Measurements from ENCODE around the gene NUP155.
"Not testable (repeated sequence)": the region's sequence is repeated elsewhere in the genome, so short reads cannot be mapped to it uniquely, and the experiment has no call there.

The NUP155 gene

DNA sequence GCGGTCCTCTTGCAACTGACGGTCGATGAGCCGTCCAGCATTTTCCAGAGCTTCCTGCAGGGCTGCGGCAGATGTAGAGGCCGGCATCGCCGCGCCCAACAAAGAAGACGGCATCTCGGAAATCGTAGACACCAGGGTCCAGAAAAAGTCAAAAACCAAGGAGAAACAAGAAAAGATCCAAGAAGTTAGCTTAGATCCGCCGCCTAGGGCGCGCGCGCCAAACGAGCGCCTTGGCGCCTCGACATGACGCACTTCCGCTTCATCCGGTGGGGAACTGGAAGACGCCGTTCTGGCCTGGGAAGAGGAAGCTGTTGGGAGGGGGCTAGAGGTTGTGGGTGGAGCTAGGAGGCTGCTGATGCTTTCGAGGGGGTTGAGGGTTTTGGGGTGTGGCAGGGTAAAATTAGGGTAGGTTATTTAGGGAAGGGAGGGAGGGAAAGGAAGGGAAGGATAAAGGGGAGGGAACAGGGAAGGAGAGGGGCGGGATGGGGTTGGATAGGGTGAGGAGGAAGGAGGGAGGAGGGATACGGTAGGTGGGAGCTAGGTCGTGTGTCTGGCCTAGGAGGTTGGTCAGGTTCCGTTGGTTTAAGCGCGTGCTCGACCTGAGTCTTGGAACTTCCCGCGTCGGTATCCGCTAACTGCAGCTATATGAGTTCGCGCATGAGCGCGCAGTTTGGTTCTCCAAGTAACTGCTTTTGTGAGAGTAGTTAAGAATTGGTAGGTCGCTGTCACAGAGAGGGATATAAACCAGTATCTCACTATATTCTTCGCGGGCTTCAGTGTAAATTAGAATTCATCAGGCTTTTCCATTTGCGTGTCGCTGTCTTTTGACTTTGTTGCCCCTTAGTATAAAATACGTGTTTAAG lies at the start of gene NUP155:
NUP155 (minus strand) TSS at position 243 of the 863 bp plus-strand sequence; CDS start at position 114, 129 bp downstream.
- DNase-seq (ENCODE audit: low read depth, low spot score) = peak; percentile 97

DNA sequence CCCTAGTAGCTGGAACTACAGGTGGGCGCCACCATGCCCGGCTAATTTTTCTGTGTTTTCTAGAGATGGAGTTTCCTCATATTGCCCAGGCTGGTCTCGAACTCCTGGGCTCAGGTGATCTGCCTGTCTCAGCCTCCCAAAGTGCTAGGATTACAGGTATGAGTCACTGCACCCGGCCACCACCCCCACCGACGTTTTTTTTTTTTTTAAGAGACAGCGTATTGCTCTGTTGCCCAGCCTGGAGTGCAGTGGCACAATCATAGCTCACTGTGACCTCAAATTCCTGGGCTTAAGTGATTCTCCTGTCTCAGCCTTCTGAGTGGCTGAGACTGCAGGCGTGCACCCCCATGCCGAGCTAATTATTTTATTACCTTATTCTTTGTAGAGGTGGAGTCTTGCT lies 46.4 kb upstream of the NUP155 start:
- DNase-seq (ENCODE audit: low read depth, low spot score) = no peak

DNA sequence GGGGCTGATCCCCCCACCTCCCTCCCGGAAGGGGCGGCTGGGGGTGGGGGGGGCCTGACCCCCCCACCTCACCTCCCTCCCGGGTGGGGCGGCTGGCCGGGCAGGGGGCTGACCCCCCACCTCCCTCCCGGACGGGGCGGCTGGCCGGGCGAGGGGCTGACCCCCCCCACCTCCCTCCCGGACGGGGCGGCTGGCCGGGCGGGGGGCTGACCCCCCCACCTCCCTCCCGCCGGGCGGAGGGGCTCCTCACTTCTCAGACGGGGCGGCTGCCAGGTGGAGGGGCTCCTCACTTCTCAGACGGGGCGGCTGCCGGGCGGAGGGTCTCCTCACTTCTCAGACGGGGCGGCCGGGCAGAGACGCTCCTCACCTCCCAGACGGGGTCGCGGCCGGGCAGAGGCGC lies 44.5 kb upstream of the NUP155 start:
- not testable (repeated sequence) for DNase-seq (ENCODE audit: low read depth, low spot score)

DNA sequence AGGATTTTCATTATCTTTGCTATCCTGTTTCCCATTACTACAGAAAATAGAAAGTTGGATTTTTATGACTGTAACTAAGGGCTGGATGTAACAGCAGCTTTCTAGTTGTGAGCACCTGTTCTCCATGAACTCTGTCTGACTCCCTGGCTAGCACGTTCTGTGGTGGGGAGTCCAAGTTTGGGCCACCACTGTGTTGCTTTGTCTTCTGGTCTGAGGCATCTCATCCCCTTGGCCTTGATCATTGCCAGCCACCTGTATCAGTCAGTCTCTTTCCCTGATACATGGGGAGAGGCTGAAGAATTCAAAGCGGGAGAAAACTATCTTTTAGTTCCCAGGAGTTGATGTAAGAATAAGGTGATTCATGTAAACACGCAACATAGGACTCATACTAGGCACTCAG lies 41.6 kb upstream of the NUP155 start:
- DNase-seq (ENCODE audit: low read depth, low spot score) = no peak

DNA sequence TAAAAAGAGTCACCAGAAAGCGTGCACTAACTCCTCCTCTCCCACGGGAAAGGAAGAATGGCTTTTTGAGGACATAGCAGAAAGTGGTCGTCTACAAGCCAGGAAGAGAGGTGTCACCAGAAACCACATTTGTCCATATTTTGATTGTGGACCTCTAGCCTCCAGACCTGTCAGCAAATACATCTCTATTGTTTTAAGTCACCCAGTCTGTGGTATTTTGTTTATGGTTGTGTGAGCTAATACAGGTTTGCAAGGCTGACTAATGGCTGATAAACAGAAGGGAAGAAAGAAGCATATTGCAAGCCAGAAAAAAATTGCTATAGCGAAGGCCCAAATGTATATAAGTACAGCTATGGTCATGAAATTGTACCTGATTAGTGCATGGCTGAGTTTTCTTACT lies 29.6 kb upstream of the NUP155 start:
- DNase-seq (ENCODE audit: low read depth, low spot score) = no peak

DNA sequence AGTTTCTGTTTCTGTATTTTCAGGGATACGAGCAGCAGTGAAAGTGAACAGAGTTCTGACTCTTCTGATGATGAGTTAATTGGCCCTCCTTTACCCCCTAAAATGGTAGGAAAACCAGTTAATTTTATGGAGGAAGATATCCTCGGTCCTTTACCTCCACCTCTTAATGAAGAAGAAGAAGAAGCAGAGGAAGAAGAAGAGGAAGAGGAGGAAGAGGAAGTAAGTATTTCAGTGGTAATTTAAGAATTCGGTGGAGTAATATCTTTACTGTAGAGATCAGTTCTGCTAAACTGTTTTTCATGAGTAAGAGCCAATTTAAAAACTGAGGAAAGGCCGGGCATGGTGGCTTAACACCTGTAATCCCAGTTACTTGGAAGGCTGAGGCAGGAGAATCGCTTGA lies 25.4 kb upstream of the NUP155 start:
- no peak for DNase-seq (ENCODE audit: low read depth, low spot score)

DNA sequence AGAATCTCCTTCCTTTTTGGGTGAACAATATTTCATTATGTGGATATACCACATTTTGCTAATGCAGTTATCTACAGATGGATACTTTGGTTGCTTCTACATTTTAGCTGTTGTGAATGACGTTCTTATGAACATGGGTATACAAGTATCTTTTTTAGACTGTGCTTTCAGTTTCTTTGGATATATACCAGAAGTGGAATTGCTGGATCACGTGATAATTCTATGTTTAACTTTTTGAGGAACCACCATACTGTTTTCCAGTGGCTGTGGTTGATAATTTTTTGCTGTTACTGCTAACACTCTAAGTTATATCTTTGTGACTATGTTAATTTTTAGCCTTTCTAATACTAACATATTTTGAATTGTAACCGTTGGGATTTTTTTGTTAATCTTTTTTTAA lies 20.7 kb upstream of the NUP155 start:
- DNase-seq (ENCODE audit: low read depth, low spot score) = no peak

DNA sequence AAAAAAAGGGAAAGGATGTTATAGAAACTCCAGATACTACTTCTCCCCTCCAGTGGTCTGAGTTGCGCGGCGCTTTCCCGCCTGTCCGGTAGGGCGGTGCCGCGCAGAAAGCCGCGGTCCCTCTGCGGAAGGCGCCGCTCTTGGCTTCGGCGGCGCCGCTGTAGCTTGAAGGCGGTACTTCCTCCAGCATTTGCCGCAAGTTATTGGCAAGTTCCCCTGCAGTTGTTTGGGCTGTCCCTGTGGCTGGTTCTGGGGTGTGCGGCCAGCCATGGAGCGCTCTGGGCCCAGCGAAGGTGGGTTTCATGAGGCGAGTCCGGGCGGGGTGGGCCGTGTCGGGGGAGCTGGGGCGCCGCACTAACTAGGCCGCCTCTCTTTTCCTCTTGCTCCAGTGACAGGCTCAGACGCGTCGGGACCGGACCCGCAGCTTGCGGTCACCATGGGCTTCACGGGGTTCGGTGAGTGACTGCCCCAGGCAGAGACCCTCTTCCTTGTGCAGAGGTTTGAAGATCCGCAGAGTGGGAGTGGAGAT lies 8.3 kb upstream of the NUP155 start, which contains the start of gene WDR70:
WDR70 (plus strand) TSS at position 219 of the 529 bp plus-strand sequence; CDS start at position 269, 50 bp downstream.
- peak; percentile 78 for DNase-seq (ENCODE audit: low read depth, low spot score)

DNA sequence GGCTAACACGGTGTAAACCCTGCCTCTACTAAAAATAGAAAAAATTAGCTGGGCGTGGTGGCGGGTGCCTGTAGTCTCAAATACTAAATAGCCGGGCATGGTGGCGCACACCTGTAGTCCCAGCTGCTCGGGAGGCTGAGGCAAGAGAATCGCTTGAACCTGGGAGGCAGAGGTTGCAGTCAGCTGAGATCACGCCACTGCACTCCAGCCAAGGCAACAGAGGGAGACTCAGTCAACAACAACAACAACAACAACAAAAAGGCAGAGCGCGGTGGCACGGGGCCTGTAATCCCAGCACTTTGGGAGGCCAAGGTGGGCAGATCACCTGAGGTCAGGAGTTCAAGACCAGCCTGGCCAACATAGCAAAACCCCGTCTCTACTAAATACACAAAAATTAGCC lies 7.2 kb upstream of the NUP155 start:
- not testable (repeated sequence) for DNase-seq (ENCODE audit: low read depth, low spot score)

DNA sequence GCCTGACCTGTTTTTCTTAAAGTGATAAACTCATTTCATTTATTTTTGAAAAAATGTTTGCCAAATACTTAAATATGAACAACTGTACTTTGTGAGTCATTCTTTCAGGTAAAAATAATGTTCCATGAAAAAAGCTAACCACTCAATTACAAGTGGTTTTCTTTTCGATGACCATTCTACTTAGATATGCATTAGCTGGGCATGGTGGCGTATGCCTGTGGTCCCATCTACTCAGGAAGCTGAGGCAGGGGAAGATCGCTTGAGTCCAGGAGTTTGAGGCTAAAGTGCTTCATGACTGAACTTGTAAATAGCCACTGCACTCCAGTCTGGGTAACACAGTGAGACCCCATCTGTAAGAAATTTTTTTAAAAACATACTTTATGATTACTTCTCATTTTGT lies 4.2 kb upstream of the NUP155 start:
- DNase-seq (ENCODE audit: low read depth, low spot score) = no peak

DNA sequence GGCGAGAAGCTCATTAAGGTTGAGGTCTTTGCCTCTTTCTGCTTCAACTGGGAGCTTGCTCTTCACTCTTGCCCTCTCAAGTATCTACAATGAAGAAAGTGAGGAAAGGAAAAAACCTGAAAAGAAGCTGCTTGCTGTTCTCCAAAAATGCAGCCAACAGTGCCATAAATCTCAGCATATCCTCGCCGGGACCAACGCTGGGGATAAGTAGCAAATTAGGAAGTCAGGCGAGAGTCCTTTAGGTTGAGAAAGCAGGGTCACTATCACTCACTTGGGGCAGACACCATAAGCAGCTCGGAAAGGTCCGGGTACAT lies 399 bp downstream of the NUP155 start:
- DNase-seq (ENCODE audit: low read depth, low spot score) = no peak

DNA sequence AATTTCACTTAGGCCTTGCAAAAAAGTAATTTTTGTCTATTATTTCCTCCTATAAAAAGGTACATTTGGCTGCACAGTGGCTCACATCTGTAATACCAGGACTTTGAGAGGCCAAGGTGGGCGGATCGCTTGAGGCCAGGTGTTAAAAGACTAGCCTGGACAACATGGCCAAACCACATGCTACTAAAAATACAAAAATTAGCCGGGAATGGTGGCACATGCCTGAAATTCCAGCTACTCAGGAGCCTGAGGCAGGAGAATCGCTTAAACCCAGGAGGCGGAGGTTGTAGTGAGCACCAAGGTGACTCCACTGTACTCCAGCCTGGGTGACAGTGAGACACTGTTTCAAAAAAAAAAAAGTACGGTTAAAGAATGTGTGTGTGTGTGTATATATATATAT lies 15.7 kb downstream of the NUP155 start:
- no peak for DNase-seq (ENCODE audit: low read depth, low spot score)

DNA sequence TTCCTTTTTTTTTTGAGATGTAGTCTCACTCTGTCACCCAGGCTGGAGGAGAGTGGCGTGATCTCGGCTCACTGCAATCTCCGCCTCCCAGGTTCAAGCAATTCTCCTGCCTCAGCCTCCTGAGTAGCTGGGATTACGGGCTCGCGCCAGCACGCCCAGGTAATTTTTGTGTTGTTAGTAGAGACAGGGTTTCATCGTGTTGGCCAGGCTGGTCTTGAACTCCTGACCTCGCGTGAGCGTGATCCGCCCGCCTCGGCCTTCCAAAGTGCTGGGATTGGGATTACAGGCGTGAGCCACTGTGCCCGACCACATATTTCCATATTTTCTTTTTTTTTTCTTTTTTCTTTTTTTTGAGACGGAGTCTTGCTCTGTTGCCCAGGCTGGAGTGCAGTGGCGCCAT lies 28.2 kb downstream of the NUP155 start:
- DNase-seq (ENCODE audit: low read depth, low spot score) = not testable (repeated sequence)

DNA sequence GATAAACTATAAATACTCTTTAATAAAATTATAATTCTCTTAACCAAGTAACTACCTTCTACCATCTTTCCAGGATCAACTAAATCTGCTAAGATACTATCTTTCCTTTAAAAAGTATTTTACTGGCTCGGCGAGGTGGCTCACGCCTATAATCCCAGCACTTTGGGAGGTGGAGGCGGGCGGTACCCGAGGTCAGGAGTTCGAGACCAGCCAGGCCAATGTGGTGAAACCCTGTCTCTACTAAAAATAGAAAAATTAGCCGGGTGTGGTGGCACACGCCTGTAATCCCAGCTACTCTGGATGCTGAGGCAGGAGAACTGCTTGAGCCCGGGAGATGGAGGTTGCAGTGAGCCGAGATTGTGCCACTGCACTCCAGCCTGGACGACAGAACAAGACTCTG lies 36.2 kb downstream of the NUP155 start:
- DNase-seq (ENCODE audit: low read depth, low spot score) = not testable (repeated sequence)

DNA sequence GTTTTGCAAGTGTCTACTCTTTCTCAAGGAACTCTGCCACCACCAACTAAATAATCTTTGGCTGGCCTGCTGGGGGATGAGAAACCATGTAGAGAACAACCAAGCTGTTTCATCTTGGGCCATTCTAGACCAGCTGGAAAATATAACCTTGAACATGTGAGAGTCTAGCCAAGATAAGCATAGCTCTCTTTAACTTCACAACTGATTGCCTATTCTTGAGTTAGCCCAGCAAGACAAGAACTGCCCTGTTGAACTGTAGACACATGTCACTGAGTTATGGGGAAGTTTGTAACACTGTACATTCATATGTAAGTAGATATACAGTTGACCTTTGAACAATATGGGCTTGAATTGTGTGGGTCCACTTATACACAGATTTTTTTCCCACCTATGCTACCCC lies 44.4 kb downstream of the NUP155 start:
- no peak for DNase-seq (ENCODE audit: low read depth, low spot score)

DNA sequence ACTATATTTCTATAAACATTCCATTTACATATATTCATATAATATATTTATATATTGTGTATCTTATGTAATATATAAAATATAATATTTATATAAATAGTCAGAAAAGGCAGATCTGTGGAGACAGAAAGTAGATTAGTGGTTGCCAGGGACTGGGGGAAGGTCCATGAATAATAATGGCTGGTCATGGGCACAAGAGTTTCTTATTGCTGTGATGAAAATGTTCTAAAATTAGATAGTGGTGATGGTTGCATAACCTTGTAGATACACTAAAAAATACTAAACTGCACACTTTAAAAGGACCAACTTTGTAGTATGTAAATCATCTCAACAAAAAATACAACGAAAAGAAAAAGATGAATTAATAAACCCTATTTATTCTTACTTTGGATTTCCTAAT lies 47.3 kb downstream of the NUP155 start:
- DNase-seq (ENCODE audit: low read depth, low spot score) = no peak

DNA sequence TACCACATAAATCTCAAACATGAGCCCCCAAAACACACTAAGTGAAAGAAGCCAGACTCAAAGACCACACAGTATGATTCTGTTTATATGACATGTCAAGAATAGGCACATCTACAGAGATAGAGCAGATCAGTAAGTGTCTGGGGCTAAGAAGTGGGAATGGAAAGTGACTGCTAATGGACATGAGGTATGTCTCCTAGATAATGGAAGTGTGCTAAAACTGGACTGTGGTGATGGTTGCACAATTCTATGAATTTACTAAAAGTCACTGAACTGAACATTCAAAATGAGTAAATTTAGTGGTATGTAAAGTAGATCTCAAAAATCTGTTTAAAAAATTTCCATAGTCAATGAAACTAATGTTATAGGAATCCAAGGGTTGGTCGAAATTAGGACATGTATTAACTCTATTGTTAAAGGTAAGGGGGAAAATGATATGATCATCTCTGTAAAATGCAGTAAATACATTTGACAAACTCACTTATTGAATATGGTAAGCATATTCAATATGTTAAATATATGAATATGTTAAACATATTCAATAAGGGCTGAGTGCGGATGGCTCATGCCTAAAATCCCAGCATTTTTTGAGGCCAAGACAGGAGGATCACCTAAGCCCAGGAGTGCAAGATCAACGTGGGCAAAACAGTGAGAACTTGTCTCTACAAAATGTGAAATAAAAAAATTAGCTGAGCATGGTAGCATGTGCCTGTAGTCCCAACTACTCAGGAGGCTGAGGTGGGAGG lies 51.7 kb downstream of the NUP155 start:
- no peak for DNase-seq (ENCODE audit: low read depth, low spot score)

DNA sequence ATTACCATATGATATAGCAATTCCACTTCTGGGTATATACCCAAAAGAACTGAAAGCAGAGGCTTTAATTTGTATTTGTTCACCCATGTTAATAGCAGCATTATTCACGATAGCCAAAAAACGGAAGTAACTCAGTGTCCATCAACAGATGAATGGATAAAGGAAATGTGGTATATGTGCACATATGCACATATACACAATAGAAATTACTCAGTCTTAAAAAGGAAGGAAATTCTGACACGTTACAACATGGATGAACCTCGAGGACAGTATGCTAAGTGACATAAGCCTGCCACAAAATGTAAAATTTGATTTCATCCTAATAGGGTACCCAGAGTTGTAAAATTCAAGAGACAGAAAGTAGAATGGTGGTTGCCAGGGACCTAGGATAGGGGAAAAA lies 54.9 kb downstream of the NUP155 start:
- no peak for DNase-seq (ENCODE audit: low read depth, low spot score)

DNA sequence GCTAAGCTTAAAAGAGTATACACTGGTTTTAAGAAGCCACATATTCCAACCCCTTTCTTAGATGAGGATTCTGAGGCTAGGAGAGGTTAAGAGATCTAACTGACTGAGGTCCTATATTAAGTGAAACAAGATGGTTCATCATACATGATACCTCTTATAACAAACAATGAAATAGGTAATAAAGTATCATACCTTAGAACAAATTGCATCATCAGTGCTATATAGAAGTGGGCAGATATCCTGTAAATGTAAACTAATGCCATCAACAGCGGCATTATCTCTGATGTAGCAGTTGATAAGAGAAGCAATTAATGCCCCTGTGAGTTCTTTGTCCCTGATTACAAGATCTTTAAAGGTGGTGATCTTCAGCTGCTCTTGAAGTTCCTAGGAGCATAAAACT lies 60.5 kb downstream of the NUP155 start:
- DNase-seq (ENCODE audit: low read depth, low spot score) = no peak

DNA sequence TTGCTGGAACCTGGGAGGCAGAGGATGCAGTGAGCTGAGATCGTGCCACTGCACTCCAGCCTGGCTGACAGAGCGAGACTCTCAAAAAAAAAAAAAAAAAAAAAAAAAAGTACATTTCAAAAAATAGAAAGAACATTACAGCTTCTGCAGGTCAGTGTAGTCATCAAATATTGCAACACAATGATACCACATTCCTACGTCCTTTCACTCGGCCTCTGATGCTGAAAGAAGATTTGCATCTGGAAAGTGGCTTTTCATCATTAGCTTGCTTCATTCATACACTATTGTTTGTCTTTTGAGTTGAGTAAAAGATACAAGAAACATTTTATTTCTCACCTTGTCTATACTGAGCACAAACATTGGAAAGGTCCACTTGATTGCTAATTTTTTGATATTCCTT lies 62.1 kb downstream of the NUP155 start:
- DNase-seq (ENCODE audit: low read depth, low spot score) = no peak

DNA sequence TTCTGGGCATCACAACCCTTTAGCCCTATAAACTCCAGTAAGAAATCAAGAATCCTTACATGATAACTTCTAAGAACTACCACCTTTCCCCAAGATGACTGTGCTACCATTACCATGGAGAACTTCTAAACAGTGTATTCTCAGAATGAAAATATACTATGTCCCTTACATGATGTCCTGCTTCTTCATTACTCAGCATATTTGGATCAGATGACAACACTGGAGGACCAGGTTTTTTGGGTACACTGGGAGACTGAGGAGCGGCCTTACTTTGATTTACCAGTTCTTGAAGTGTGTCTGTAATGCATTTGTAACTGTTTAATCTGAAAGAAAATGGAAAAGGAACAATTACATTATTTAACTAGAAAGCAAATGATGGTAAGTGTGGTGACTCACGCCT lies 66.0 kb downstream of the NUP155 start:
- no peak for DNase-seq (ENCODE audit: low read depth, low spot score)

DNA sequence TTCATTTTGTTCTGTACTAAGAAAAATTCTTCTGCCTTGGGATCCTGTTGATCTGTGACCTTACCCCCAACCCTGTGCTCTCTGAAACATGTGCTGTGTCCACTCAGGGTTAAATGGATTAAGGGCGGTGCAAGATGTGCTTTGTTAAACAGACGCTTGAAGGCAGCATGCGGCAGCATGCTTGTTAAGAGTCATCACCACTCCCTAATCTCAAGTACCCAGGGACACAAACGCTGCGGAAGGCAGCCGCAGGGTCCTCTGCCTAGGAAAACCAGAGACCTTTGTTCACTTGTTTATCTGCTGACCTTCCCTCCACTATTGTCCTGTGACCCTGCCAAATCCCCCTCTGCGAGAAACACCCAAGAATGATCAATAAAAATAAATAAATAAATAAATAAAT lies 74.6 kb downstream of the NUP155 start:
- not testable (repeated sequence) for DNase-seq (ENCODE audit: low read depth, low spot score)

Data from iPS DF 19.7 (cell line).